Measurements from ENCODE around the gene ARMC9.

Gene ARMC9

GRCh38 chr2:231413921-231414476, 215.6 kb downstream of the ARMC9 start (continued):
- TF ChIP-seq ZIC2 (tag by site-specific recombination; IDR thresholded peaks at IDR 0.05), result no peak
- no peak for TF ChIP-seq ZNF426 (tag by site-specific recombination; IDR thresholded peaks at IDR 0.05)
- no peak for TF ChIP-seq ZNF274 (IDR thresholded peaks at IDR 0.05; ENCODE audit: low read length)
- TF ChIP-seq ZNF274 (tag by site-specific recombination; IDR thresholded peaks at IDR 0.05; ENCODE audit: borderline replicate concordance), result no peak
- TF ChIP-seq ZNF132 (tag by site-specific recombination; IDR thresholded peaks at IDR 0.05; ENCODE audit: borderline replicate concordance), result no peak

GRCh38 chr2:231415029-231415428, 216.6 kb downstream of the ARMC9 start:
- no peaks in the 10 kb centered on the region for H3K9me3 ChIP-seq (ENCODE audit: control insufficient read depth, insufficient read depth, low read depth, low read length)
- ChIA-PET CTCF (interaction anchor here (0.6 to 5.2 kb wide), 10 partner anchors 17 to 513 kb away, joined by 3 to 47 read pairs (median 4); no protein-coding TSS in a partner anchor), POLR2A (interaction anchor here (0.6 kb wide), 1 partner anchor 158 kb away, joined by 5 read pairs; no protein-coding TSS in a partner anchor)
- H3K4me1 ChIP-seq (ENCODE audit: control insufficient read depth, insufficient read depth, low read length), result no peaks in the 10 kb centered on the region
- TF ChIP-seq ZNF18 (tag by site-specific recombination; IDR thresholded peaks at IDR 0.05) (no peak), ZNF600 (tag by site-specific recombination; IDR thresholded peaks at IDR 0.05) (no peak), ZNF214 (tag by site-specific recombination; IDR thresholded peaks at IDR 0.05; ENCODE audit: borderline replicate concordance) (no peak), ZNF654 (tag by site-specific recombination; IDR thresholded peaks at IDR 0.05; ENCODE audit: low read depth) (no peak), ZNF660 (tag by site-specific recombination; IDR thresholded peaks at IDR 0.05) (no peak), ZNF639 (tag by site-specific recombination; IDR thresholded peaks at IDR 0.05) (no peak), HOXA7 (CRISPR knock-in tag; IDR thresholded peaks at IDR 0.05; ENCODE audit: borderline replicate concordance) (no peak), ZNF514 (tag by site-specific recombination; IDR thresholded peaks at IDR 0.05) (no peak), PRDM6 (tag by site-specific recombination; IDR thresholded peaks at IDR 0.05) (no peak), TCF7L2 (IDR thresholded peaks at IDR 0.05; ENCODE audit: borderline replicate concordance, low read depth, low read length) (no peak), ZNF184 (tag by site-specific recombination; IDR thresholded peaks at IDR 0.05) (no peak), BCL11B (tag by site-specific recombination; IDR thresholded peaks at IDR 0.05; ENCODE audit: low read depth) (no peak), ZNF529 (tag by site-specific recombination; IDR thresholded peaks at IDR 0.05; ENCODE audit: insufficient replicate concordance) (no peak), KLF9 (tag by site-specific recombination; IDR thresholded peaks at IDR 0.05; ENCODE audit: low read depth) (no peak), ZNF621 (tag by site-specific recombination; IDR thresholded peaks at IDR 0.05) (no peak), ZNF23 (tag by site-specific recombination; IDR thresholded peaks at IDR 0.05; ENCODE audit: borderline replicate concordance) (no peak), ZBTB17 (tag by site-specific recombination; IDR thresholded peaks at IDR 0.05) (no peak), KLF16 (tag by site-specific recombination; IDR thresholded peaks at IDR 0.05) (no peak)
- no peak overlapping the region for H3K27ac ChIP-seq (ENCODE audit: extremely low read depth, low read depth, low read length)
- no peaks in the 10 kb centered on the region for H3K36me3 ChIP-seq (ENCODE audit: control insufficient read depth in 2 of 2, insufficient read depth in 1 of 2, low read length in 2 of 2)
- H3K4me3 ChIP-seq (ENCODE audit: low read depth, low read length), result no peak overlapping the region
